ENCODE data around the gene SOWAHD.
"Not testable (repeated sequence)": the region's sequence is repeated elsewhere in the genome, so short reads cannot be mapped to it uniquely, and the experiment has no call there.

The SOWAHD gene

GRCh38 chrX:119759248-119759766 is 919 bp downstream of the SOWAHD start:
- no peak for DNase-seq

- DNase-seq: no peak
Observed at GRCh38 chrX:119760026-119760877, 1.9 kb downstream of the SOWAHD start.

DNA sequence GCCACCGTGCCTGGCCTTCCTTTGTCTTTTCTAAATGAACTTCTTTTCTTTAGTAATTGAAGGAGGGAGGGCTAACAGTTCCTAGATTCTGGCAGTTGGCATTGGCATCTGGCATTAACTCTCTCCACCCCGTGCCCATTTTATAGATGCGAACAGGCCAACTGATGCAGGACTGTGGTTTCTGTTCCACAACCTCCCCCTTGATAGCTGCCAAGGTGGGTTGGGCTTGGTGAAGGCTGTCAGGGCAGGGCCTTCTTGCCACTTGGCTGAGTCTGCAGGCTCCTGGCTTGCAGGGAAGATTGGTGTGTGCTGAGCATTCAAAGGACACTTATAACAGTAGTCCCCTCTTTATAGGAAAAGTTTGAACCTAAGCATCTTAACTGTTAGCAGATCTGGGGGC is 4.3 kb downstream of the SOWAHD start:
- no peak for DNase-seq

GRCh38 chrX:119763181-119763580 is 4.8 kb downstream of the SOWAHD start:
- no peak for DNase-seq

DNA sequence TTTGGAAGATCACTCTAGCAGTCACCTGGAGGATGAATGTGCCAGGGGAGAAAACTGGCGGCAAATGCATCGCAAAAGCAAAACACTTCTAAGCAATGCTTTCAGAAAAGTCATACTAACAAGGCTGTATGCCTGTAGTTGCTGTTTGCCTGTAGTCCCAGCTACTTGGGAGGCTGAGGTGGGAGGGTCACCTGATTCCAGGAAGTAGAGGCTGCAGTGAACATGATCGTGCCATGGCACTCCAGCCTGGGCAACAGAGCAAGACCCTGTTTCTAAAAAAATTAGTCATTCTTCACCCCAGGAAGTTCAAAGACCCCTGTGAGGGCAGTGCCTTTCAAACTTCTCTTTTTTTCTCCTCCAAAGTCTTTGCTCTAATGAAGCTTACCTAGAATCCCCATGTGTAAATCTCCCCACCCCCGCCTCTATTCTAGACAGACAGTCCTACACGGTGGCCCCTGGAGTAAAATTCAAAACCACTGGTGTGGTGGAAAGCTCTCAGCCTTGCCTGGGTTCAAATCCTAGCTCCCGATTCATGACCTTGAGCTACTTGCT is 5.5 kb downstream of the SOWAHD start:
- DNase-seq: no peak

GRCh38 chrX:119768436-119768835 is 10.0 kb downstream of the SOWAHD start:
- DNase-seq: not testable (repeated sequence)

- DNase-seq: not testable (repeated sequence)
Observed at GRCh38 chrX:119769388-119769787, 11.0 kb downstream of the SOWAHD start.

GRCh38 chrX:119775517-119776238 is 17.3 kb downstream of the SOWAHD start:
- DNase-seq: no peak

DNA sequence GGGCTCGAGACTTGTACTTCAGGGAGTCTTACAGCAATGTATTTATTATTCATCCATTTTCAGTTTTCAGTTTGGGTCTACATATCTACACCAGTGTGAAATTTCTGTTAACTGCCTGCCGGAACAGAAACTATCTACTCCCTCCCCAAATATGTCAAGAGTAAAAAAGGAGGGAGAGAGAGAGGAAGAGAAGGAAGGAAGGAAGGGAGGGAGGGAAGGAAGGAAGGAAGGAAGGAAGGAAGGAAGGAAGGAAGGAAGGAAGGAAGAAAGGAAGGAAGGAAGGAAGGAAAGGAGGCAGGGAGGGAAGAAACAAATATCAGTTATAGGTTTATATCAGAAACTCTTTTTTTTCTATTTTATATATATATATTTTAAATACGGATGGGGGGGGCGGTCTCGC is 20.4 kb downstream of the SOWAHD start:
- no peak for DNase-seq

DNA sequence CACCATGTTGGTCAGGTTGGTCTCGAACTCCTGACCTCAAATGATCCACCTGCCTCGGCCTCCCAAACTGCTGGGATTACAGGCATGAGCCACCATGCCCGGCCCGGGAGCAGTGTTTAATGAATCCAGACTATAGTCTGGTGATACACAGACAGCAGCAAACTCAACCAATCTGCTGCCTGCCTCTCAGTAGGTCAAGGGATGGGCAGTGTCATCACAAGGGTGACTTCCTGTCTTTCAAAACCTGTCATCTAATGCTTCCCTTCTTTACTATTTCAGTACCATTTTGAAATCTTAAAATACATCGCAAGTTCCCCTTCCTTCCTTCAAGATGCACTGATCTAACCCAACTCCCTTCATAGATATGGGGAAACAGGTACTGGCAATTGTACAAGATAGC is 24.6 kb downstream of the SOWAHD start:
- DNase-seq: no peak

DNA sequence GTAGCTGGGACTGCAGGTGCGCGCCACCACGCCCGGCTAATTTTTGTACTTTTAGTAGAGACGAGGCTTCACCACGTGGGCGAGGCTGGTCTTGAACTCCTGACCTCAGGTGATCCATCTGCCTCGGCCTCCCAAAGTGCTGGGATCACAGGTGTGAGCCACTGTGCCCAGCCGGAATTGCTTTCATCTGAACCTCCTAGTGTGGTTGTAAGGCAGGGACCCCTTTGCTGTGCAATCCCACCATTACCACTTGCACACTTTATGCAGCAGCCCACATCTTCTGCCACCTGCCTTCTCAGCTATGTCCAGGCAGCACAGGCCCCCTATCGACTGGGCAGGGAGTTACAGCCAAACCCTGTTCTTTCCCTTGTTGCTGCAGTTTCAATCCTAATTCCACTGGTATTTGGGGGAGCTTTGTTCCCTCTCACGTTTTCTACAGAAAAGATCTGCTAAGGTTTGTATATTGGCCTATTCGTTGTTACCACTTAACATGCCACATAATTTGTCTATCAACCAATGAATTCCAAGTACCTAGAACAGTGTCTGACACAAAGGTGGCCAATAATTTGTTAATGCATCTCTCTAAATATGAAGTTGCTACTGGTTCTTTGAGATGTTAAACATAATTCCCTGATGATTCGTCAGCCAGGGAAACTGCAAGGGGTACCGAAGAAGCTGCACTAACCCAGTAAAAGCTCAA is 26.5 kb downstream of the SOWAHD start:
- no peak for DNase-seq

DNA sequence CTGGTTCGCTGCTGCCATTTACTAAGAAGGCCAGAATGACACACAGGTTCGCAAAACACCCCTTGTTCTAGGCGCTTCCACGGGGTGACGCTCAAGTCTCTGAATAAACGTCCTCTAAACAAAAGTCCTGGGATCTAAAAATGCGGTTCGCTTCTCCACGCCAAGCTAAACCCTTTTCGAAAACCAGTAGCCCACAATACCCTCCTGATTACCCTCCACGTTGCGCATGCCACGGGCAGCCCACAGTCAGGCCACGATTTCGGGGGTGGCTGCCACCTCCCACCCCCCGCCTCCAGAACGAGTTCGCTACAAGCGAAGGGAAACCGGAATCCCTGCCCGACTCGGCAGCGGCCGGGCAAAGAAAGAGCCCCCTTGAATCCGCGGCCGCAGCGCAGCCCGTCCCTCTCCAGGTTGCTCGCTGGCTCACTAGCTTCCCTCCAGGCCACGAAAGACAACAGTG is 32.6 kb downstream of the SOWAHD start:
- DNase-seq: peak; percentile 49

DNA sequence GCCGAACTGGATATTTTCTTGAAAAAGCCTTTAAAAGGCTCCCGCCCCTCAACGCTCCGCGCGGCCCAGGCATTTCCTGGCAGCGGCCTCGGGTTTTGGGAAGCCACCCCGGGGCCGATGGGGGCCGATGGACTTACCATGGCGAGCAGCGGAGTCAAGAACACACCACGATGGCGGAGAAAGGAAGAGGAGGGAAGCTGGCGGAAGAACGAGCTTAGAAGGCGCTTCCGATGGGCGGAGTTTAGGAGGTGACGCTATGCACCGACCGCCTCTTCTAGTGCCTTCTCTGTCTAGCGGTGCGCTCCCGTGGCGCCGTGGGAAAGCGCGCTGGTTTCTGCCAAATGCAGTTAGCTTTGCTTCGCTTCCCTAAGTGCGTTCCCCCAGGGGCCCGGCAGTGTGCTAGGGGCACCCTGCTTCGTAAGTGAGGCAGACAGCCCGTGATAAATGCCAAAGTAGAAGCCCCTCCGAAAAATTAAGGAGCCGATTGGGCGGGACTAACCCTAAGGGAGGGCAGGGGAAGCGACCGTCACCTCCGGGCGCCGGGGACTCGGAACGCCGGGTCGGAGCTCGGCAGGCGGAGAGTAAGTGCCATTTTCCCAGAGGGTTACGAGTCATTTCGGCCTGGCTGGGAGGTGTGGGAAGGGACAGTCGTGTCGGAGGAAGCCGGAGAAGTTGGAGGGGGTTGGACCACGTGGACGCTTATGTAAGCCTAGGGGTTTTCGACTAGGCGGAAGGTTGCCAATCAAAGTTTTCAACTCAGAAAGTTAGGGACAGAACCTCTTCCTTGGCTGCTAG is 33.2 kb downstream of the SOWAHD start, which contains the start of gene RPL39:
Gene RPL39 (minus strand): TSS at position 194 of the 795 bp plus-strand sequence. CDS start 54 bp downstream, at position 140.
- peak; percentile 94 for DNase-seq

DNA sequence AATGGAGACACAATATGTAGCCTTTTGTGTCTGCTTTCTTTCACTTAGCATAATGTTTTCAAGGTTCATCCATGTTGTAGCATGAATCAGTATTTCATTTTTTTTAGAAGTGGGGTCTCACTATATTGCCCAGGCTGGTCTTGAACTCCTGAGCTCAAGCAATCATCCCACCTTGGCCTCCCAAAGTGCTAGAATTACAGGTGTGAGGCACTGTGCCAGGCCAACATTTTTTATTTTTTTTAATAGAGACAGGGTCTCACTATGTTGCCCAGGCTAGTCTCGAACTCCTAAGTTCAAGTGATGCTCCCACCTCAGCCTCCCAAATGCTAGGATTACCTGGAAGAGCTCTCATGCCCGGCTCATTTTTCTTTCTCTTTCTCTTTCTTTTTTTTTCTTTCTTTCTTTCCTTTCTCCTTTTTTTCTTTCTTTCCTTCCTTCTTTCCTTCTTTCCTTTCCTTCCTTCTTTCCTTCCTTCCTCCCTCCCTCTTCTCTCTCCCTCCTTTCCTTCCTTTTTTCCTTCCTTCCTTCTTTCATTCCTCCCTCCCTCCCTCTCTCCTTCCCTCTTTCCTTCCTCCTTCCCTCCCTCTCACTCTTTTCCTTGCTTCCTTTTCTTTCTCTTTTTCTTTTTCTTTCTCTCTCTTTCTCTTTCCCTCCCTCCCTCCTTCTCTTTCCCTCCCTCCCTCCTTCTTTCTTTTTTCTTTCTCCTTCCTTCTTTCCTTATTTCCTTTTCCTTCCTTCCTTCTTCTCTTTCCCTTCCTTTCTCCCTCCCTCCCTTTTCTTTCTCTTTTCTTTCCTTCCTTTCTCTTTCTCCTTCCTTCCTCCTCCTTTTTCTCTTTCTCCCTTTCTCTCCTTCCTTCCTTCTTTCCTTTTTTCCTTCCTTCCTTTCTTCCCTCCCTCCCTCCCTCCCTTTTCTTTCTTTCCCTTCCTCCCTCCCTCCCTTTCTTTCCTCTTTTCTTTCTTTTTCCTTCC is 43.1 kb downstream of the SOWAHD start:
- no peak for DNase-seq

DNA sequence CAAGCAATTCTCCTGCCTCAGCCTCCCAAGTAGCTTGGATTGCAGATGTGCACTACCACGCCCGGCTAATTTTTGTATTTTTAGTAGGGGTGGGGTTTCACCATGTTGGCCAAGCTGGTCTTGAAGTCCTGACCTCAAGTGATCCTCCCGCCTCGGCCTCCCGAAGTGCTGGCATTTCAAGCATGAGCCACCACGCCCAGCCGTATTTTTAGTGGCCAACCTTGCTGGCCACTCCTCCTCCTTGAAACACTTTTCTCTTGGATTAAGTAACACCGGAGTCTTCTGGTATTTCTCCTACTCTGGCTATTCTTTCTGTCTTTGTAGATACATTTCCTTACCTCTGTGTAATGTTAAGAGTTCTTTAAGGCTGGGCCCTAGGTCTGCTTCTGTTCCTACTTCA is 44.2 kb downstream of the SOWAHD start:
- no peak for DNase-seq

DNA sequence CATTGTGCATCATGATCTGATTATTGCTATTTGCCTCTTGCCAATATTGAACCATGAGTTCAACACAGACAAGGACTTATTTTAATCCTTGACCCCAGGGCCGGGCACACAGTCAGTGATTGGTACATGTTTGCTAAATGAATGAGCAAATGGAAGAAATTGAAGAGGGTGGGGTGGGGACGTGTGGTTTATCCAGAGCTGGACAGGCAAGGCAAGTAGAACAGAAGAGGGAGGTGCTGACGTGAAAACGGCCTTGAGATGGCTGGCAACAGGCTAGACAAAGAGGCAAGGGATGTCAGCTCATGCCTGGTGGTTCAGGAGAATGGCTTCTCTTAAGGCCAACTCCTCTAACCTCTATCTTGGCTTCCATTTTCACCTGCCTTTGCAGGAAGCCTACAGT is 50.1 kb downstream of the SOWAHD start:
- DNase-seq: not testable (repeated sequence)

DNA sequence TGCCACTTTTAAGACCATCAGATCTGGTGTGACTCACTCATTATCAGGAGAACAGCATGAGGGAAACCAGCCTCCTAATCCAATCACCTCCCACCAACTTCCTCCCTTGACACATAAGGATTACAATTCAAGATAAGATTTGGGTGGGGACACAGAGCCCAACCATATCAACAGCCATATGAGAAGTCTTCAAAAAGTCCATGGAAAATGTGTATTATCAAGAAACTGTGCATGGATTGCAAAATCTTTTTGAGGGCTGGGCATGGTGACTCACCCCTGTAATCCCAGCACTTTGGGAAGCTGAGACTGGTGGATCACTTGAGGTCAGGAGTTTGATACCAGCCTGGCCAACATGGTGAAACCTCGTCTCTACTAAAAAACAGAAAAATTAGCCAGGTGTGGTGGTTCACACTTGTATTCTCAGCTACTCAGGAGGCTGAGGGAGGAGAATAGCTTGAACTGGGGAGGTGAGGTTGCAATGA is 50.8 kb downstream of the SOWAHD start:
- DNase-seq: no peak

Measured in NCI-H2227 treated with DMSO at 0.1 percent for 48 hours (cell line).